HFF-Myc (cell line): ENCODE results near the gene PNRC2.

Source experiments
- DNase-seq: peaks from one replicate; pipeline ENCODE4 v3.0.0-alpha.2; 2011; ENCODE audit warnings: low read depth; ENCODE audit errors: extremely low read depth
- H3K4me3 ChIP-seq: replicated peaks from 2 replicates; pipeline ENCODE4 v1.5.1; 2011; ENCODE audit warnings: low read depth, mild to moderate bottlenecking, control low read depth, low read length
- TF ChIP-seq, protein P1 (sequence below): IDR thresholded peaks from 2 replicates; pipeline ENCODE4 v1.5.1; 2012; ENCODE audit warnings: mild to moderate bottlenecking, low read depth, low read length, control low read depth; ENCODE audit errors: missing control alignments

The PNRC2 gene

DNA sequence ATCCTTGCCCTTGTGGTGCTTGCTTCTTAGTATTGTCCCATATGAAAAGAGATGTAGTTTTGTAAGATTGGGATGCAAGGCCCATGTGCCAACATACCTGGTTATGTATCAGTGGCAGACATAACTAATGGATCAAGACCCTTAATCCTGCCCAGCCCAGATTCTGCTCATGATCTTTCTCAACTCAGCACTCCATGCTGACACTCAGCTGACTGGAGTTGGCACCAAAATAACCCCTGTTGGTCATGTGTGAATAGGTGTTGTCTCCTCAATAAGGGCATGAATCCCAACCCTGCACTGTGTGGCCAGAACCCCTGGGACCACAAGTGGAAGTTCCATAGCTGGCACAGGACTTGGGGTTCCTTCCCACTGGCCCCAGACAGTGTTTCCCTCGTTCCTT is 32.5 kb upstream of the PNRC2 start:
- TF ChIP-seq, protein P1, sequence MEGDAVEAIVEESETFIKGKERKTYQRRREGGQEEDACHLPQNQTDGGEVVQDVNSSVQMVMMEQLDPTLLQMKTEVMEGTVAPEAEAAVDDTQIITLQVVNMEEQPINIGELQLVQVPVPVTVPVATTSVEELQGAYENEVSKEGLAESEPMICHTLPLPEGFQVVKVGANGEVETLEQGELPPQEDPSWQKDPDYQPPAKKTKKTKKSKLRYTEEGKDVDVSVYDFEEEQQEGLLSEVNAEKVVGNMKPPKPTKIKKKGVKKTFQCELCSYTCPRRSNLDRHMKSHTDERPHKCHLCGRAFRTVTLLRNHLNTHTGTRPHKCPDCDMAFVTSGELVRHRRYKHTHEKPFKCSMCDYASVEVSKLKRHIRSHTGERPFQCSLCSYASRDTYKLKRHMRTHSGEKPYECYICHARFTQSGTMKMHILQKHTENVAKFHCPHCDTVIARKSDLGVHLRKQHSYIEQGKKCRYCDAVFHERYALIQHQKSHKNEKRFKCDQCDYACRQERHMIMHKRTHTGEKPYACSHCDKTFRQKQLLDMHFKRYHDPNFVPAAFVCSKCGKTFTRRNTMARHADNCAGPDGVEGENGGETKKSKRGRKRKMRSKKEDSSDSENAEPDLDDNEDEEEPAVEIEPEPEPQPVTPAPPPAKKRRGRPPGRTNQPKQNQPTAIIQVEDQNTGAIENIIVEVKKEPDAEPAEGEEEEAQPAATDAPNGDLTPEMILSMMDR: no peak
- DNase-seq: no peak
- H3K4me3 ChIP-seq: no peak overlapping the region

DNA sequence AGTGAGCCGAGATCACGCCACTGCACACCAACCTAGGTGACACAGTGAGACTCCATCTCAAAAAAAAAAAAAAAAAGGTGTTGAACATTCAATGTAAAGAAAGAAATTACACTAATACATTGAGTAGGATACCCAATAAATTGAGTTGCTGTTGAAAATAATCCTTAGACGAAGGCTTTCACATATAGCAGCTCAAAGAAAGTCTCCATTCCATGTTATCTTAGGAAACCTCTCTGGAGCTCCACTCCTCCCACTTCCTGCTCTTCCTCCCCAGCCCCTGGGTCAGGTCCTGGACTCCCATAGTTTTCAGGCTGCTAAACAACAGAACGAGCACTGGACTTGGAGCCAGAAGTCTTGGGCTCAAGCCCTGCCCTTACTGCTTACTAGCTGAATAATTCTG is 30.8 kb upstream of the PNRC2 start:
- no peak for DNase-seq

DNA sequence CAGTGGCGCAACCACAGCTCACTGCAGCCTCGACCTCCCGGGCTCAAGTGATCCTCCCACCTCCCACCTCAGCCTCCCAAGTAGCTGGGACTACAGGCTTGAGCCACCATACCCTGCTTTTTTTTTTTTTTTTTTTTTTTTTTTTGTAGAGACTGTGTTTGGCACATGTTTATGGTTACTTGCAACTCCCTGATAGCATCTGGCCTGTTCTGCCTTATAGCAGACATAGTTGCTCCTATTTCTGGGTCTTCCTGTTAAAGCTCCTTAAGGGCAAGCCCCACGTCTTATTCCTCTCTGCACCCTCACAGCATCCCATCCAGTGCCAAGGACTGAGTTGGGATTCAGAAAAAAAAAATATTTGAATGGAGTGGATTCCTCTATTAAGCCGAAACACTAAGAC is 29.4 kb upstream of the PNRC2 start:
- TF ChIP-seq, protein P1: no peak
- DNase-seq: no peak
- H3K4me3 ChIP-seq: no peak overlapping the region

More for the DNA sequence above, 30.8 kb upstream of the PNRC2 start:
- no peak overlapping the region for H3K4me3 ChIP-seq
- TF ChIP-seq, protein P1: no peak

DNA sequence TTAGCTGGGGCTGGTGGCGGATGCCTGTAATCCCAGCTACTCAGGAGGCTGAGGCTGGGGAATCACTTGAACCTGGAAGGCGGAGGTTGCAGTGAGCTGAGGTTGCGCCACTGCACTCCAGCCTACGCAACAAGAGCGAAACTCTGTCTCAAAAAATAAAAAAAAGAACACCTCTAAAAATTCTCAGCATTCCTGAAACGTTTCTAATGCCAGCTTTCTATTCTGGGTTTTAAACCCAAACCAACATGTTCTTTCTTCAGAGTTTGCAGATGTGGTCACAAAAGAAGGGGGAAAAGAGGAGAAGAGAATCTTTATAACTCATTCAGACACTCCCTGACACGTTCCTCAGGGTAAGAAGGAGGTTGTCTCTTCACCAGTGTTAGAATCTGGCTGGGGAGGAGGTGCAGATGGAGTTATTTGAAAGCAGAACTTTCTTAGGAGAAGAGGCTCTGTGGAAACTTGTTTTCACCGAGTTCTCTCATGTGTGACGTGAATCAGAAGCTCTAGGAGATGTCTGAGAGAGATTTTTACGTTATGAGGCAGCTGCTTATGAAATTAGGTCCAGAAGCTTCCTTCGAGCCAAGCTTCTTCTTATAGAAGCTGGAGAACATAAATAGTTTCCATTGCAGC is 28.7 kb upstream of the PNRC2 start:
- TF ChIP-seq, protein P1: no peak
- DNase-seq: no peak
- no peak overlapping the region for H3K4me3 ChIP-seq

DNA sequence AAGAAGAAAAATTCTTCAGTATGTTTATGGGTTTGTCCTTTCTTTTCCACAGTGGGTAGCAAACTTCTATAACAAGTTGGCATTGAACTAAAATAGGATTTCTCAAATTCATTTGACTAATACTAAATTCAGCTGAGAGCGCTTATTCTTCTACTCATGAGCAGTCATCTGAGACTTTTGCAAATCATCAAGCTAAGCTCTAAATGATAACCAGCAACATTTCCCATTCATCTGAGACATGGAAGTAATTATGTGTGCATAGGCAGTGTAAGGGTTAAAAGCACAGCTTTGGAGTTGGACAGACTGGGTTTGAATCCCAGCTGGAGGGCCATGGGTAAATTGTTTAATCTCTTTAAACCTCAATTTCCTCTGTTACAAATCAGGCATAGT is 28.1 kb upstream of the PNRC2 start:
- TF ChIP-seq, protein P1: no peak
- no peak for DNase-seq
- no peak overlapping the region for H3K4me3 ChIP-seq

DNA sequence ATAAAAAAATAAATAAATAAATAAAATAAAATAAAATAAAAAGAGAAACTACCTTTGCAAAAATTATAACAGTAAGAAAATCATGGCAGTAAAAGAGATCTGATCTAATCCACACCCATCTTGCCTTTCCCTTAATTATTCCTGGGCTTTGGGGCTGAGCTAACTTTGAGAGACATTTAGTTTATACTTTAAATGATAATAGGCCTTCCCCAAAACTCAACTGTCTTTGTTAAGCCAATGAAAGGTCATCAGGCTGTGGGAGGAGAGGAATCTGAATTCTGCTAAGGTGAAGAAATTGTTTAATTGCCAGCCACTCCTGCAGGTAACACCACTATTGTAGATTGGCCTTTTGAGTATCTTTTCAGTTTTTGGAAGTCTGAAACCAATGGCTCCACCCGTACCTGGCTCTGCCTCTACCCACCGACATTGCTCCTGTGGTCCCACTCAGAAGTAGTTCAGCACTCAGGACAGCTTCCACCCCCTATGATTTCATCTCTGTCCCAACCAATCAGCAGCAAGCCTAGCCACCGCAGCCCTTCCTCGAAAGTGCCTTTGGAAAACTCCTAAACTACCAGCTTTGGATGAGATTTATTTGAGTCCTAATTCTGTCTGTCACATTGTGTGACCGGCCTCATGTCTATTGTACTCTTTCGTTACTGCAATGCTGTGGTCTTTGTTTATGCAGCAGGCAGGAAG is 23.0 kb upstream of the PNRC2 start:
- TF ChIP-seq, protein P1: no peak
- no peak overlapping the region for H3K4me3 ChIP-seq
- no peak for DNase-seq
